Astrocyte (in vitro differentiated cells and primary cell): ENCODE data around the gene PELI2.

Experiments used
- CTCF ChIP-seq: IDR thresholded peaks from 2 replicates; pipeline ENCODE4 v1.5.1; 2011; ENCODE audit warnings: low read depth, mild to moderate bottlenecking, inconsistent platforms, low read length, moderate library complexity; ENCODE audit not compliant: insufficient read depth
- EZH2 ChIP-seq: IDR thresholded peaks from 2 replicates; pipeline ENCODE4 v1.6.1; 2012; ENCODE audit warnings: mild to moderate bottlenecking, low read length, inconsistent platforms; ENCODE audit not compliant: insufficient read depth

- TF ChIP-seq CTCF, result no peak
- no peak for TF ChIP-seq EZH2
These were observed 36.1 kb downstream of the PELI2 start for GRCh38 chr14:56154321-56154720.
